GM19035 (cell line): Measurements from ENCODE around the gene ACSS1.

Experiments used
- ATAC-seq: cut with Tn5 transposase; IDR thresholded peaks from one replicate; pipeline ENCODE4 v1.9.1; 2021; ENCODE audit not compliant: unreplicated experiment

The ACSS1 gene

DNA sequence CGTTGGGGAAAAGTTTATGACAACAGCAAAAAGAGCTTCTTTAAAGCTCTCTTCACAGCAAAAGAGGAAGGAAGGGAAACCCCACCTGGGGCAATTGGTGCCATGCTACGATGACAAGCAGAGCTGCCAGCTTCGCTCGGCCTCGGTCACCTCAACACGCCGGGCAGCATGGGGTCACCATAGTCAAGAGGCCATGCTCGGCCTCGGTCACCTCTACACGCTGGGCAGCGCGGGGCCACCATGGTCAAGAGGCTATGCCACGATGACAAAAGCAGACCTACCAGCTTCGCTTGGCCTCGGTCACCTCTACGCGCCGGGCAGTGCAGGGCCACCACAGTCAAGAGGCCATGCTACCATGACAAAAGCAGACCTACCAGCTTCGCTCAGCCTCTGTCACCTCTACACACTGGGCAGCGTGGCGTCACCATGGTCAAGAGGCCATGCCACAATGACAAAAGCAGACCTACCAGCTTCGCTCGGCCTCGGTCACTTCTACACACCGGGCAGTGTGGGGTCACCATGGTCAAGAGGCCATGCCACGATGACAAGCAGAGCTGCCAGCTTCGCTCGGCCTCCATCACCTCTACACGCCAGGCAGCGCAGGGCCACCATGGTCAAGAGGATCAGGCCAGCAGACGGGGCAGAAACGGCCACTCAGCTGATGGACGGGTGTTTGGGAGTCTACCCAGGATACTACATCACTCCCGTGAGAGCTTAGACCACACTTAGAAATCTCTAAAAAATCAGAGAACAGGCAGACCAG is 77.5 kb downstream of the ACSS1 start:
- no peak for ATAC-seq

DNA sequence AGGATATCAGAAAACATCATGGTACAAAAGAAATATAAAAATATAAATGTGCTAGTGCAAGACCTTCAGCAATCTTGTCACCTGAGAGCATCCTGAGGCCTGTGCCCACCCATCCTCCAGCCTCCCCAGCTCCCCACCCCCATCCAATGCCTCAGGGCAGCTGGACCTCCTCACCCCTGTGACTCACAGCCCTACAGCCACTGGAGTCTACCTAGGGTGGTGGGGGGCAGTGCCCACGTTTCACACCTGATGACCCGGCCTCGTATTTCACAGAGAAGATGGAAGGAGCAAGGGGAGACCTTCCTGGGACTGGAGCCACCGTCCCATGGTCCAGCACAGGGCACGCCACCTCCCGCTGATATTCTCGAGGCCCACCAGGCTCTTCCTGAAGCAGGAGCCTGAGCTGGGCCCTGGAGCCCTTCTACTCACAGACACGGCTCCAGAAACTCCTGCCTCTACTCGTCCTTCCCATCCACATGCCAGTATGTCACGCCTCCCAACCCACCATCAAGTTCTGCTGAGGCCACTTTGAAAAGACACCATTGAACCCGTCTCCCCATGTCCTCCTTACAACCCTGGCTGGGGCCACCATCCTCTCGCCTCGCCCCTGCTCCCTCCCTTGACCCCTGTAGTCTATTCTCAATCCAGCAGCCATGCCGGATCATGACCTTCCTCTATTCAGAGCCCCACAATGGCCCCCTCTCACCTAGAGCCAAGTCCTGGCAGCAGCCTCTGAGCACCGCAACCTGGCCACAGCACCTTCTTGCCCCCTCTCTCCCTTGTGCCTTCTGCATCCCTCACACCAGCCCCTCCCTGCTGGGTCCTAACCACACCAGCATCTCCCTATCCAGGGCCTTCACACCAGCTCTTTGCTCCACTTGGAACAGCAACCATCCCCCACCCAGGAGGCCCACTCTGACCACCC is 78.6 kb downstream of the ACSS1 start:
- ATAC-seq: no peak

DNA sequence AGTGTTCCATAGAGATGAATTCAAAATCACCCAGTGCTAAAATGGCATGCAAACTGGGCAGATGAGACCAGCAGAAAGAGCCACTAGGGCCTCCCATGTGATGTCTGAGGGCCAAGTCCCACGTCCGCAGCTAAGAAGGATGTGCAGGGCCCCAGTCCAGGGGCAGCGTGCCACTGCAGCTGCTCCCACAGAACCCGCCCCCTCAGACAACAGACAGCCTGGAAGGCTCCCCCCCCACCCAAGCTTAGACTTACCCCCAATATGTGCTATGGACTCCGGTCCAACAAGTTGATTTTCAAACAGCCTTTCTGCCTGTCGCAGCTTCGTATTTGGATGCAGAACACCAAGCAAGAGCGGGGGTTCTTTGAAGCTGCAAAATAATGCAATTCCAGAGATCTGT is 79.4 kb downstream of the ACSS1 start:
- no peak for ATAC-seq

DNA sequence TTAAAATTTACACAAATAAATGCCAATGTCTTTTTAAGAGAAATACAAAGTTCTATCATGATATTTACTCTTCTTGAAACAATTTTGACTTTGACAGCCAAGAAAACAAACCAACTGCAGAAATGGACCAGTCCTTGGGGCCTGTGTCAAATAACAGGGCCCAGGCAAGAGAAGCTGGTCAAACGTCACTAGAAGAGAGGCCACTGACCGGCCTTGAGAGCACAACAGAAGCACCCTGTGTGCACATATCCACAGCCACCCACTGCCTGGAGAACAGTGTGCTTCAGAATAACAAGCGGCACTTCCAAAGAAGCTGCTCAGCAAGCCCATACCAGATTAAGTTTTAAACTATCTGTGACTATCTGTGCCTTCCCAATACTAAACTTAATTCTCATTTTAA is 80.1 kb downstream of the ACSS1 start:
- no peak for ATAC-seq

DNA sequence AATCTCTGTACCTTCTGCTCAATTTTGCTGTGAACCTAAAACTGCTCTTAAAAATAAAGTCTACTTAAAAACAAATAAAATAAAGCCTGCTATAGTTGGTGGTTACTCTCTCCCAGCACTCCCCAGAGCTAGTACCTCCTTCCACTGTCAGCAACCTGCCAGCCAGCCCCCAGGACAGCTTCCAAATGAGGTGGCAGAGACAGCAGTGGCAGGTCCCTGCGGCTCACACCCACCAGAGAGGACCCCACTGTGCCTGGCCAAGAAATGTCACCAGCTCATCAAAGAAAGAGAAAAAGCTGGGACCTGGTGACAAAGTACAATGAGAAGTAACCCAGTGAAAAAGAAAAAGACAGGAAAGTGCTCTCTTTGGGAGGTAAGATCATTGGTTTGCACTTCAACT is 80.6 kb downstream of the ACSS1 start:
- no peak for ATAC-seq

DNA sequence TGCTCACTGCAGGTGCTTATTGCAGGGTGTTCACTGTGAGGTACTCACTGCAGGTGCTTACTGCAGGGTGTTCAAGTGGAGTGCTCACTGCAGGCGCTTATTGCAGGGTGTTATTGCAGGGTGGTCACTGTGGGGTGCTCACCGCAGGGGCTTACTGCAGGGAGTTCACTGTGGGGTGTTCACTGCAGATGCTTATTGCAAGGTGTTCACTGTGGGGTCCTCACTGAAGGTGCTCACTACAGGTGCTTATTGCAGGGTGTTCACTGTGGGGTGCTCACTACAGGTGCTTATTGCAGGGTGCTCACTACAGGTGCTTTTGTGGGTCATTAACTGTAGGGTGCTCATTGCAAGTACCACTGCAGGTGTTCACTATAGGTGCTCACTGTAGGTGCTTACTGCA is 85.6 kb downstream of the ACSS1 start:
- ATAC-seq: no peak

DNA sequence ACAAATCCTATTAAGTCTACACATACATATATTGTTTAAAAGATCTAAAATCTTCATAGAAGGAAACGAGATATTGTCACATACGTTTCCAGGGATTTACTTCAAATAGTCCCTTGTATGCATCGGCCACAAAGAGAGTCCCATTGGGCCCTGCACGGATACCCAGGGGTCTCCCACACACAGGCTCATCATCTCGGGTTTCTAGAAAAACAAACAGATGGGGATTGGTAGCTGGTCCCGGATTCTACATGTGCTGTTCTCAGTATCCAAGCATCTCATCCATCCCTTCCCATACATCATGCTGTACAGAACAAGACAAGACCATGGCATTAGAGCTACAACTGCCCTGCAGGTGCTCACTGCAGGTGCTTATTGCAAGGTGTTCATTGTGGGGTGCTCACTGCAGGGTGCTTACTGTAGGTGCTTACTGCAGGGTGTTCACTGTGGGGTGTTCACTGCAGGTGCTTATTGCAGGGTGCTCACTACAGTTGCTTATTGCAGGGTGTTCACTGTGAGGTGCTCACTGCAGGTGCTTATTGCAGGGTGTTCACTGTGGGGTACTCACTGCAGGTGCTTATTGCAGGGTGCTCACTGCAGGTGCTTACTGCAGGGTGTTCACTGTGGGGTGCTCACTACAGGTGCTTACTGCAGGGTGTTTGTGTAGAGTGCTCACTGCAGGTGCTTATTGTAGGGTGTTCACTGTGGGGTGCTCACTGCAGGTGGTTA is 86.4 kb downstream of the ACSS1 start:
- no peak for ATAC-seq

DNA sequence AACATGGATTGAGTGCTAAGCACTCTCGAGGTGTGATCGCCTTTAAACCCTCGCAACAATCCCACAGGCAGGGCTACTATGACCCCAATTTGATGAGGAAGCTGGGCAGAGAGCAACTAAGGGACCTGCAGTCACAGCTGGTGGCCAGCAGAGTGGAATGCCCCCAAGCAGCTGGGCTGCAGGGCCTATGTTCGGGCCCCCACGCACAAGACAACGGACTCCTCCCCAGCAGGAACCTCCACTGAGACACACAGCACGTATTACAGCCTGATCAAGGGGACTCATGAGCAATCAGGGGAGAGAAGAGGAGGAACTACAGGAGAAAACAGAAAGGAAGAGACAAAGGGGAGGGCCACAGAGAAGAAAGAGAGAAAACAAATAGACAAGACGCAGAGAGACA is 87.2 kb downstream of the ACSS1 start:
- no peak for ATAC-seq

DNA sequence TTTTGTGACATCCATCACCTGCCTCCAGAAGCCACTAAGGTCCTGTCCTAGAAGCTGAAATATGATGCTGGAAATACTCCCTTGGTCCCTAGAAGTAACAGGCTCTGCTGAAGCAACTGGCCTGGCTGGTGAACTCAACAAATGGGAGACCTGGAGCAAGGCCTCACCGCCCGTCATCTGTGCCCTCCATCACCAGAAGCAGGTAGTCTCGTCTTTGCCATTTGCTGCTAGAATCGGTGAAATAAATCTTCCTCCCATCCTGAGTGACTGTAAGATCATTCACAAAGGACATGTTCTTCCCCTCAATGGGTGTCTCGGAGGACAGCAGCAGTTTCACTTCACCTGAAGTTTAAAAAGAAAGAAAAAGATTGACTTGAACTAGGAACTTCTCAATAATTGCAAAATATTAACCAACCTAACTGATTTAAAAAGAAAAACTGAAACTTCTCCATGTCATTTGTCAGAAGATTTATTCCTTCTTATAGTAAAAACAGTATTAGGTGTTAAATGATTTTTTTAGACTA is 87.8 kb downstream of the ACSS1 start:
- ATAC-seq: no peak

DNA sequence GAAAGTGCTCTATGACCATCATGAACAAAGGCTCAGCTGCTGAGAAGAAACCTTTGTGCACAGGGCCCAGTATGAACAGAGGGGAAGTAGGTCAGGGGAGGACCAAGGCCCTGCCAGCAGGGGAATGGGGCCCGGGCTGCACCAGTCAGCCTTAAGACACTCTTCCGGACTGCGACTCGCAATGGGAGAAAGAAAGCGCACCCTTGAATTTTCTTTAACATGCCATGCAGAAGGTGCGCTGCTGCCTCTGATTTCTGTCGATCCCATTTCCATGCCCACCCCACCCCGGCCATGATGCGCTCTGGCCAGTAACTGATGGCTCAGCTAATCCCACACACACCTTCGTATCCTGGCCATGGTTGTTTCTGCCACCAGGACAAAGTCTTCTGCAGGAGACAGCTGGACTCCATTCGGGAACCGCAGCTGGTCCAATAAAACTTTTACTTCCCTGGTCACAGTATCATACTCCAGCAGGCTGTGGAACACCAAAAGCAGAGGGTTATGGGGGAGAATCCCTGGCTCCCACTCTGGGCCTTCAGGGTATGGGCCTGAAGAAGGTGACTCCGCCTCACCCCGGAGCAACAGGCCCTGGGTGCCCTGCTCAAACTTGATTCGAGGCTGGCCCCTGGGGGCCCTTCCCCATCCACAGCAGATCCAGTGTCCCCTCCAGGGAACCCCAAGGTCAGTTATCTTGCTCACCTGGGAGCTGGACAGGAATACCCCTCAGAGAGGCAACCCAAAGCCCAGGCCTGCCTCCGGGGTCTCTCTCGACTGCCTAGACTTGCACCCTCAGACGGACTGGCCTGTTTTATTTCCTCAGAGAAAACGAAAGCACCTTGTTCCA is 88.5 kb downstream of the ACSS1 start:
- ATAC-seq: no peak

DNA sequence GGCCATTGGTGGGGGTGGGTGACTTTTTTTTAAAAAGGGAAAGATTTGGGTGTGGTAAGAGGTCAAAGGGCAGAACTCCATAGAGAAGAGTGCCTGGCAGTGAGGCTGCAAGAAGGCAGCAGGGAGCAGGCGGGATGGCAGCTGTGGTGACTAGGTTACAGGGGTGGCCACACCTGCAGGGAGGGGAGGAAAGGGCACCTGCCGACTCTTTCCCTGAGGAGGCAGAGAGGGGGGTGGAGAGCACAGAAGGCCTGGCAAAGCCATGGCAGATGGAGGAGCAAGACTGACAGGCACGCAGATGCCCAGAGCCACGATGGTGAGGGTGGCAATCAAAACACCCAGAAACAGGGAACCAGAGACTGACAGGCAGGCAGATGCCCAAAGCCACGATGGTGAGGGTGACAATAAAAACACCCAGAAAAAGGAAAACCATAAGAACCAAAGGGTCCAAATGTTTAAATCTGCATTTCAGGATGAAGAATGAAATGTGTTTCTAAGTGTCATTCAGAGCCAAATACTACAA is 89.6 kb downstream of the ACSS1 start:
- ATAC-seq: no peak

DNA sequence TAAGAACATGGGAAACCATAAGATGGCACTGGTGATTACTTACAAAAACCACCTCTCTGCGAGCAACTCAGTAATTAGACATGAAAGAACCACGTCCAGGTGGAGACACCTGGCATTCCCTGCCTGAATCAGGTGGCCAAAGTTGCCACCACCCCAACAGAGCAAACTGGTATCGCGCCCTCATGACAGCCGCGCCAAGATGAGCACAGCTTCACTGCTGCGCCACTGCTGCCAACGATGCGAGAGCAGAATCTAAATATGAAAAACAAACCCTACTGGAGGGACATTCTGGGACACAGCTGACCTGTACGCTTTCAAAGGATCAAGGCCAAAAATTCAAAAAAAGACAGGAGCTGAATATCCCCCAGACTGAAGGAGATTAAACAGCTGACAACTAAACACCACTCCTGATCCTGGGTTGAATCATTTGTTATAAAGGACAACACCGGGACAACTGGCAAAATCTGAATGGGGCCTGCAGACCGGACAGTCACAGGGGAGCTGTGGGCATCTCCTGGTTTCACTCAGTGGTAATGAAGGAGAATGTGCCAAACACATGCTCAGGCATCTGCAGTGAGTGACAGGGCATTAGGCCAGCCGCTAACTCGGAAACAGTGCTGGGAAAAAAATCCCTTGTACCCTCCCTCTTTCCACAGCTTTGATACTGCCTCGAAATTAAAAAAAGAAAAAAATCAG is 91.5 kb downstream of the ACSS1 start:
- no peak for ATAC-seq

DNA sequence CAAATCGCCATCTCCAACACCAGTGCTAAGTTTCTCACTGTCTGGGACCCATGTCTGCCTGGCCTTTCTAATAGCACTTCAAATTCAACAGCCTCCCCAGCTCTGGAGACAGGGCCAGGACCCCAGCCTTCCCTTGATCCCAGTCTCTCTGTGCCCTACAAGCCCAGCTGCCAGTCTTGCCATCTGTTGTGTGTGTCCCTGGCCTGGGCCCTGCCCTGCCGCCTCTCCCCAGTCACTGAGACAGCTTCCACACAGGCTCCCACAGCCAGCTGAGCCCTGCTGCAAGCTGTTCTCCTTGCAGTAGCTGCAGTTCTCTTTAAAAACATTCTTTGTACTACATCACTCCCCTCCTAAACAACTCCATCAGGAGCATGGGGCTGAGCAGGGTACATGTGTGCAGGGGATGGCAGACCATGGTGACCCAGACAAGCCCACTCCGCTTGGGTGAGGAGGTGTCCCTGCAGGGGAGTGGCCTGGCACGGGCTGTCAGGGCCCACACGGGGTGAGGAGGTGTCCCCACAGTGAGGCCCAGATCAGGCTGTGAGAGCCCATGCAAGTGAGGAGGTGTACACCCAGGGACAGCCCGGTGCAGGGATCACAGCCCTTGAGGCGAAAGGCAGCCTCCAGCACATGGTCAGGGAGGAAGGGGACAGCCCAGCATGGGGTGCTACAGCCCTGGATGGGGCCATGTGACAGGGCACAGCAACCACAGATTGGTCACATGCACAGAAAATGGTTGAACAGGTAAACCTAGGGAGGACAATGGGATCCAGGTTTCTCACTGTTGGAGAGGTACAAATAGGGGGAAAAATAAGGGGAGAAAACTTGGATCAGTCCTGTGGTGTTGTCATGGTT is 92.6 kb downstream of the ACSS1 start:
- no peak for ATAC-seq

DNA sequence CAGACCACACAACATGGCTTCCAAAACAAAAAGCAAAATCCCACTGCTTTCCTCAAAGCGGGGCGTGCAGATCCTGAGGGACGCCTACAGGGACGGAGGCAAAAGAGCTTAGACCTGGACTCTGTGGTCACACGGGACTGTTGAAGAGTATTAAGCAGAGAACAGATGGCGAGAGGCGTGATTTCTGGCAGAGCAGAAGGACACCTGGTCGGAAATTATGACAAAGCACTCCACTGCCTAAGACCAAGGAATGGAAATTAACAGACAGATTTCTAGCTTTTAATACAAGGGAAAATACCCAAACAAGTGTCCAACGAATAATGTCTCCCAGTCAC is 93.5 kb downstream of the ACSS1 start:
- no peak for ATAC-seq

DNA sequence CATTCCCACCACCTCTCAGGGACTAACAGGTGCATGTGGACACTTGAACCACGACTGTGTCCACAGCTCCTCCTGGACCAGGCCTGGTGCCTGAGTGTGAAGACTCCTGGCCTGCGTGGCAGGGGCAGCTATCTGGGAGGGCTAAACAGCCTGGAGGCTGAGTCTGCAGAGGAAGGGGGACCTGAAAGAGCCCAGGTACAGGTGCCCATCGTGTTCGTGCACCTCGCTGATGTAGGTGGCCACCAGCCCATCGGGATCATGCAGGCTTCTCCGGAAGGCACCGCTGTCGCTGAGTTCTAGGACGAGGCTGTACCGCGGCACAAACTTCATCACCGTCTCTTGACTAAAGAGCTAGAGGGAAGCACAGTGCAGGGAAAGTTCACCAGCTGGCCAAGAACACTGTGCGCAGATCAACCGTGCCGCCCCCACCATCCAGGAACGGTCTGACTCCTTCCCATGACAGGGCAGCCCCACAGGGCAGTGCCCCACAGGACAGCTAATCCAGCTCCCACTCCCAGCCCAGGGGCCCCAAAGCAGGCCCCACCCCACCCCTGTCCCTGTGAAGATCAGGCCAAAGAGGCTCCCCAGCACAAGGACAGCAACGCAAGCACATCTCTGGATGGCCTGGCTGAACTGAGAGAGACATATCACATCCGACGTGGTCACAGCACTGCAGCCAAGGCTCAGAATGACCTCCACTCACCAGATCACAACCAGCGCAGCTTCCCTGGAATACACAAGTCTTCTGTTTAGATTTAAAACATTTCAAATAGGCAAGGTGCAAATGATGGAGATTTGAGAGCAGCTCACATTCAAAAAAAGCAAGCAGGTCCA is 94.0 kb downstream of the ACSS1 start:
- no peak for ATAC-seq

DNA sequence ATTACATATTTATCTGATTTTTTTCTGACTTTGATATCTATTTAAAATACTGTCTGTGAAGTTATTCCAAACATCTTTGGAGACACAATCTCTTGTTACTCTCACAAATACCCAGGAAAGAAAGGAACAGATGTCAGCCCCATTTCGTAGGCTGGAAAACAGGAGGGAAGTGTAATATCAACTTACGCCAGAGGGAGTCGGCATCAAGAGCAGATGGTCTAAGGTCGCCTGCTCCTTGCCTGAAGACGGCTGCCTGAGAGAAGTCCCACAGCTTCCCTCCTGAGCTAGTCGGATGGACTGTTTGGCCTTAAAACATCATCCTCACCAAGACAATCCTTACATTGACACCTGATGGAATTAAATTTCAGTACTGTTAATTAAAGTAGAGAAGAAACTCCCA is 95.4 kb downstream of the ACSS1 start:
- no peak for ATAC-seq

DNA sequence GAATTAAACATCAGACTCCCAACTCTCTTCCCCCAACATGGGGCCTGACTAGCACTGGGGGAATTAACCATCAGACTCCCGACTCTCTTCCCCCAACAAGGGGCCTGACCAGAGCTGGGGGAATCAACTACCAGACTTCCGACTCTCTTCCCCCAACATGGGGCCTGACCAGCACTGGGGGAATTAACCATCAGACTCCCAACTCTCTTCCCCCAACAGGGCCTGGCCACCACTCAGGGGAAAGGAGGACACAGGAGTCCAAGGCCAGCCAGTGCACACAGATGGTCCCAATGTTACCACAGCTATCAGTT is 95.8 kb downstream of the ACSS1 start:
- no peak for ATAC-seq
